ENCODE data around the gene COX7A1.

DNA sequence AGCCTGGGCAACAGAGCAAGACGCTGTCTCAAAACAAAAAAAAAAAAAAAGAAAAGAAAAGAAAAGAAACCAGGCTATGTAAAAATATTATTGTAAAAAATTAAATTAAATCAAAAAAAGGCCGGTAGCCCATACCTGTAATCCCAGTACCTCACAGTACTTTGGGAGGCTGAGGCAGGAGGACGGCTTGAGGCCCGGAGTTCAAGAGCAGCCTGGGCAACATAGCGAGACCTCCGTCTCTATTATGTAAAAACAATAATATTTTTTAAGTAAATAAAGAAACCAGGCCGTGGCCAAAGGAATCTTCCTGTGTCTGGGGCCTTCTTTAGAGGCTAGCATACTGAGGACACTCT lies 13.2 kb downstream of the COX7A1 start:
- TF ChIP-seq, protein P1, sequence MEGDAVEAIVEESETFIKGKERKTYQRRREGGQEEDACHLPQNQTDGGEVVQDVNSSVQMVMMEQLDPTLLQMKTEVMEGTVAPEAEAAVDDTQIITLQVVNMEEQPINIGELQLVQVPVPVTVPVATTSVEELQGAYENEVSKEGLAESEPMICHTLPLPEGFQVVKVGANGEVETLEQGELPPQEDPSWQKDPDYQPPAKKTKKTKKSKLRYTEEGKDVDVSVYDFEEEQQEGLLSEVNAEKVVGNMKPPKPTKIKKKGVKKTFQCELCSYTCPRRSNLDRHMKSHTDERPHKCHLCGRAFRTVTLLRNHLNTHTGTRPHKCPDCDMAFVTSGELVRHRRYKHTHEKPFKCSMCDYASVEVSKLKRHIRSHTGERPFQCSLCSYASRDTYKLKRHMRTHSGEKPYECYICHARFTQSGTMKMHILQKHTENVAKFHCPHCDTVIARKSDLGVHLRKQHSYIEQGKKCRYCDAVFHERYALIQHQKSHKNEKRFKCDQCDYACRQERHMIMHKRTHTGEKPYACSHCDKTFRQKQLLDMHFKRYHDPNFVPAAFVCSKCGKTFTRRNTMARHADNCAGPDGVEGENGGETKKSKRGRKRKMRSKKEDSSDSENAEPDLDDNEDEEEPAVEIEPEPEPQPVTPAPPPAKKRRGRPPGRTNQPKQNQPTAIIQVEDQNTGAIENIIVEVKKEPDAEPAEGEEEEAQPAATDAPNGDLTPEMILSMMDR (IDR thresholded peaks at IDR 0.05) = no peak
- no peak for TF ChIP-seq POLR2A (IDR thresholded peaks at IDR 0.05)
